CD14-positive monocyte (primary cell): Measurements from ENCODE around the gene CTNNA2. TPM values are rescaled to one million over a fixed set of nuclear protein-coding genes. Genes with fewer than 3 reads are reported as not detected.

Experiments used
- DNase-seq, 3 donors: peaks; one replicate each; pipeline ENCODE4 v3.0.0-alpha.2; 2011 to 2022
- H2AFZ ChIP-seq: 2 replicates; pipeline ENCODE4 v1.6.0; 2012; ENCODE audit warnings: mild to moderate bottlenecking, low read depth, low read length, inconsistent platforms; ENCODE audit not compliant: insufficient read depth, poor library complexity, severe bottlenecking
- H3K27ac ChIP-seq, 2 donors: 1 replicate in 1 of 2; 2 replicates in 1 of 2; pipeline ENCODE4 v1.5.1; 2012 to 2013; ENCODE audit warnings: low read length in 2 of 2, control low read depth in 1 of 2, inconsistent platforms in 1 of 2, low read depth in 1 of 2, mild to moderate bottlenecking in 1 of 2
- H3K27me3 ChIP-seq, 2 donors: one replicate each; pipeline versions ENCODE4 v1.6.0 to v1.6.1; 2011 to 2013; ENCODE audit warnings: low read length in 2 of 2; ENCODE audit not compliant: control insufficient read depth in 2 of 2, insufficient read depth in 2 of 2
- H3K36me3 ChIP-seq, 2 donors: replicated peaks in 1 of 2; 1 replicate in 1 of 2; 2 replicates in 1 of 2; pipeline versions ENCODE4 v1.5.1 to v1.6.1; 2012 to 2013; ENCODE audit warnings: low read length in 2 of 2, control low read depth in 1 of 2, inconsistent platforms in 1 of 2, mild to moderate bottlenecking in 1 of 2; ENCODE audit not compliant: insufficient read depth in 2 of 2, control insufficient read depth in 1 of 2
- H3K4me1 ChIP-seq, 2 donors: 1 replicate in 1 of 2; 2 replicates in 1 of 2; pipeline versions ENCODE4 v1.5.1 to v1.6.1; 2012 to 2013; ENCODE audit warnings: low read length in 2 of 2, control low read depth in 1 of 2, inconsistent platforms in 1 of 2, mild to moderate bottlenecking in 1 of 2, moderate library complexity in 1 of 2; ENCODE audit not compliant: insufficient read depth in 2 of 2, control insufficient read depth in 1 of 2
- H3K4me2 ChIP-seq: replicated peaks from 2 replicates; pipeline ENCODE3; 2012; ENCODE audit warnings: low read length, moderate library complexity, mild to moderate bottlenecking; ENCODE audit not compliant: poor library complexity, severe bottlenecking; ENCODE audit errors: extremely low read depth
- H3K4me3 ChIP-seq, 3 experiments: fragments of 200-600 bp in 1 of 3; sonication (generic) in 1 of 3; replicated peaks in 1 of 3; 1 replicate in 2 of 3; 2 replicates in 1 of 3; pipeline ENCODE4 v1.5.1; 2011 to 2013; ENCODE audit warnings: low read length in 3 of 3, mild to moderate bottlenecking in 3 of 3, control low read depth in 2 of 3, low read depth in 2 of 3, inconsistent platforms in 1 of 3, moderate library complexity in 1 of 3
- H3K79me2 ChIP-seq: 2 replicates; pipeline ENCODE4 v1.6.0; 2012; ENCODE audit warnings: mild to moderate bottlenecking, control low read depth, inconsistent platforms, low read length, moderate library complexity; ENCODE audit not compliant: insufficient read depth
- H3K9ac ChIP-seq: 2 replicates; pipeline ENCODE4 v1.6.0; 2017; ENCODE audit warnings: low read length, mild to moderate bottlenecking; ENCODE audit not compliant: insufficient read depth, poor library complexity, severe bottlenecking
- H3K9me3 ChIP-seq, 2 donors: replicated peaks in 1 of 2; 1 replicate in 1 of 2; 2 replicates in 1 of 2; pipeline versions ENCODE4 v1.5.1 to v1.6.1; 2012 to 2013; ENCODE audit warnings: low read length in 2 of 2, control low read depth in 1 of 2; ENCODE audit not compliant: control insufficient read depth in 1 of 2, insufficient read depth in 1 of 2
- H4K20me1 ChIP-seq: 2 replicates; pipeline ENCODE4 v1.6.0; 2012; ENCODE audit warnings: mild to moderate bottlenecking, low read length, control low read depth, moderate library complexity; ENCODE audit not compliant: insufficient read depth
- H3K27ac Mint-ChIP-seq, 7 donors: one replicate each; pipeline ENCODE4 v1.8.0; 2020; ENCODE audit warnings: mild to moderate bottlenecking in 7 of 7, mixed read lengths in 7 of 7, moderate library complexity in 6 of 7, inconsistent platforms in 2 of 7
- H3K27me3 Mint-ChIP-seq, 3 donors: one replicate each; pipeline ENCODE4 v1.8.0; 2021 to 2022; ENCODE audit warnings: low read depth in 3 of 3, mild to moderate bottlenecking in 3 of 3, mixed read lengths in 3 of 3, moderate library complexity in 3 of 3, inconsistent platforms in 1 of 3
- H3K36me3 Mint-ChIP-seq, 2 donors: one replicate each; pipeline ENCODE4 v1.8.0; 2020; ENCODE audit warnings: mixed read lengths in 2 of 2, inconsistent platforms in 1 of 2, mild to moderate bottlenecking in 1 of 2
- H3K4me1 Mint-ChIP-seq: one replicate; pipeline ENCODE4 v1.8.0; 2020; ENCODE audit warnings: mild to moderate bottlenecking, mixed read lengths
- H3K4me3 Mint-ChIP-seq, 2 donors: one replicate each; pipeline ENCODE4 v1.8.0; 2020; ENCODE audit warnings: mild to moderate bottlenecking in 2 of 2, mixed read lengths in 2 of 2, moderate library complexity in 1 of 2
- H3K9me3 Mint-ChIP-seq, 7 donors: one replicate each; pipeline ENCODE4 v1.8.0; 2020 to 2022; ENCODE audit warnings: mixed read lengths in 7 of 7, mild to moderate bottlenecking in 6 of 7, moderate library complexity in 6 of 7, inconsistent platforms in 2 of 7
- WGBS: methylation state at CpG from one replicate; pipeline ENCODE4 v1.1.5; 2013; ENCODE audit warnings: missing lambda C conversion rate; ENCODE audit not compliant: insufficient coverage; 5-methylcytosine and 5-hydroxymethylcytosine counted together
- intact Hi-C, 2 donors: fragments of 100-400 bp; cut with micrococcal nuclease; formaldehyde crosslinking; loops; one replicate each; pipeline versions ENCODE4 v1.15.0 to v1.15.1; 2023
- polyA plus RNA-seq, 3 donors: library from polyadenylated mRNA; depleted of rRNA in 1 of 3; unstranded in 2 of 3; stranded (reverse) in 1 of 3; fragments of 300-500 nt in 2 of 3; fragments of >200 nt in 1 of 3; fragmentation: Illumina TruSeq in 2 of 3; gene quantifications; 1 replicate in 2 of 3; 2 replicates in 1 of 3; pipeline ENCODE4 v1.2.3, GENCODE V29; 2012 to 2021
- TF ChIP-seq, protein P1 (sequence below): fragments of 200-600 bp; IDR thresholded peaks from one replicate; pipeline ENCODE4 v1.8.0; 2022; ENCODE audit warnings: antibody characterized with exemption, mild to moderate bottlenecking

The CTNNA2 gene
- polyA plus RNA-seq, 3 donors, result not detected

DNA sequence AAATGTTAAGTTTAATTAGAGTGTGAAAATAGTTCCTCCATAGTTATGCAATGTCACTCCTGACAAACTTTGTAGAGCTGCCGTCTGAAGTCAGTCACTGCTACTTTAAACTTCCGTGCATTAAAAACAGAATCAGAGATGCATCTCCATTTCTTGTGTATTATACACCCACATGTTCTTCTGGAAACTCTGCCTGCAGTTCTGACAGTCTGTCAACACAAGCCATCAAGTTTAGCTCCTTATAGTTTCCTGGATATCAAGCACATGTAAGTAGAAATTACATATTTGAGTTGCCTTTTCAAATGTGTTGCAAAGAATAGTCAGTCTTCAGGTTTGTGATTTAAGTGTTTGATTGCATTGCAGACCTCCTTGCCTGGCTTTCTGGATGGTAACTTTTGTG is 184.3 kb downstream of the CTNNA2 start:
- Histone ChIP-seq H3K27ac (no peak overlapping the region), H3K4me1 (no peaks in the 10 kb centered on the region), H3K79me2 (no peaks in the 10 kb centered on the region), H3K4me2 (no peak overlapping the region), H3K4me3 (no peak overlapping the region), H3K9me3 (no peaks in the 10 kb centered on the region), H3K36me3 (no peaks in the 10 kb centered on the region), H4K20me1 (no peaks in the 10 kb centered on the region), H3K27me3 (no peaks in the 10 kb centered on the region), H2AFZ (no peak overlapping the region), H3K9ac (no peak overlapping the region)
- no peak for DNase-seq
- Mint-ChIP-seq H3K4me1 (no peaks in the 10 kb centered on the region), H3K9me3 (peaks cover 0 to 6% (median 0%) of the 10 kb centered on the region in 7 donors), H3K36me3 (no peaks in the 10 kb centered on the region), H3K27me3 (peaks cover 0 to 1% (median 0%) of the 10 kb centered on the region in 3 donors), H3K27ac (no peak overlapping the region), H3K4me3 (no peak overlapping the region)
- intact Hi-C loops, result no loop called here
- TF ChIP-seq, protein P1, sequence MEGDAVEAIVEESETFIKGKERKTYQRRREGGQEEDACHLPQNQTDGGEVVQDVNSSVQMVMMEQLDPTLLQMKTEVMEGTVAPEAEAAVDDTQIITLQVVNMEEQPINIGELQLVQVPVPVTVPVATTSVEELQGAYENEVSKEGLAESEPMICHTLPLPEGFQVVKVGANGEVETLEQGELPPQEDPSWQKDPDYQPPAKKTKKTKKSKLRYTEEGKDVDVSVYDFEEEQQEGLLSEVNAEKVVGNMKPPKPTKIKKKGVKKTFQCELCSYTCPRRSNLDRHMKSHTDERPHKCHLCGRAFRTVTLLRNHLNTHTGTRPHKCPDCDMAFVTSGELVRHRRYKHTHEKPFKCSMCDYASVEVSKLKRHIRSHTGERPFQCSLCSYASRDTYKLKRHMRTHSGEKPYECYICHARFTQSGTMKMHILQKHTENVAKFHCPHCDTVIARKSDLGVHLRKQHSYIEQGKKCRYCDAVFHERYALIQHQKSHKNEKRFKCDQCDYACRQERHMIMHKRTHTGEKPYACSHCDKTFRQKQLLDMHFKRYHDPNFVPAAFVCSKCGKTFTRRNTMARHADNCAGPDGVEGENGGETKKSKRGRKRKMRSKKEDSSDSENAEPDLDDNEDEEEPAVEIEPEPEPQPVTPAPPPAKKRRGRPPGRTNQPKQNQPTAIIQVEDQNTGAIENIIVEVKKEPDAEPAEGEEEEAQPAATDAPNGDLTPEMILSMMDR, result no peak
- WGBS, result no CpG with 5 or more reads among the region's 2 CpGs

GRCh38 chr2:79700651-79701050 is 187.8 kb downstream of the CTNNA2 start:
- TF ChIP-seq, protein P1, result no peak
- no peak overlapping the region for H3K27ac Mint-ChIP-seq
- H3K4me1 Mint-ChIP-seq, result no peaks in the 10 kb centered on the region
- DNase-seq, result no peak
- Histone ChIP-seq H3K27ac (no peak overlapping the region), H3K4me2 (no peak overlapping the region), H4K20me1 (no peaks in the 10 kb centered on the region), H2AFZ (no peak overlapping the region), H3K4me3 (no peak overlapping the region), H3K27me3 (no peaks in the 10 kb centered on the region), H3K79me2 (no peaks in the 10 kb centered on the region), H3K9me3 (no peaks in the 10 kb centered on the region), H3K9ac (no peak overlapping the region), H3K36me3 (no peaks in the 10 kb centered on the region), H3K4me1 (no peaks in the 10 kb centered on the region)
- H3K4me3 Mint-ChIP-seq, result no peak overlapping the region
- peaks cover 0 to 6% (median 0%) of the 10 kb centered on the region in 7 donors for H3K9me3 Mint-ChIP-seq
- intact Hi-C loops, result no loop called here
- H3K36me3 Mint-ChIP-seq, result no peaks in the 10 kb centered on the region
- peaks cover 0 to 2% (median 0%) of the 10 kb centered on the region in 3 donors for H3K27me3 Mint-ChIP-seq
- WGBS, result no CpG with 5 or more reads among the region's 3 CpGs
